Activated T-cell treated with anti-CD3 and anti-CD28 coated beads for 4 hours (primary cell): ENCODE measurements around the gene ANKRD34B.

Source experiments
- DNase-seq: peaks from one replicate; pipeline ENCODE4 v3.0.0-alpha.2; 2020

Gene ANKRD34B

GRCh38 chr5:80569086-80569960 lies 757 bp downstream of the ANKRD34B start:
- no peak for DNase-seq

GRCh38 chr5:80568251-80568650 lies 1.8 kb downstream of the ANKRD34B start:
- no peak for DNase-seq

DNA sequence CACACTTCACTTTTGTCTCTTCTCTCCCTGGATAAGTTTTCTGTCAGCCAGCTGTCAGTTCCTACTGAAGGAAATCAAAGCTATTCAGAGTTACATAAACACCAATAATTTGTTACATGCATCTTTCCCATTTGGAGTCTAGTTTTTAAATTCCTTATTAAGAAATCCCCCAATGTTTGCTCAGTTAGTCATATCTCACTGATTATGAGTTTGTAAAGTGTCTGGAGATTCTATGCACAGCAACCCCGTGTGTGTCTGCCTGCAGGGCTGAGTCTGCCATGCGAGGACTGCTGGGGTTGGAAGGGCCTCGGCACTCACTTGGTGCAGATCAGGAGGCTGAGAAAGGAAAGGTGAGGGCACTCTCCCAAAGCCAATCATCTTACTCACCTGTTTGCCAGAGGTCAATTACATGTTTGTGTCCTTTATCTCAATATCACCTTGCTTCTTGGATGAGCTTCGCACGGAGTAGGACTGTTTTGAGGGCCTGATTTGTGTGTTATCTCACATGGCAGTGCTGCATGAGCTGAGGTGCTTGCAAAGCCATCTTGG lies 3.3 kb downstream of the ANKRD34B start:
- DNase-seq: no peak

GRCh38 chr5:80565330-80565729 lies 4.8 kb downstream of the ANKRD34B start:
- DNase-seq: no peak

DNA sequence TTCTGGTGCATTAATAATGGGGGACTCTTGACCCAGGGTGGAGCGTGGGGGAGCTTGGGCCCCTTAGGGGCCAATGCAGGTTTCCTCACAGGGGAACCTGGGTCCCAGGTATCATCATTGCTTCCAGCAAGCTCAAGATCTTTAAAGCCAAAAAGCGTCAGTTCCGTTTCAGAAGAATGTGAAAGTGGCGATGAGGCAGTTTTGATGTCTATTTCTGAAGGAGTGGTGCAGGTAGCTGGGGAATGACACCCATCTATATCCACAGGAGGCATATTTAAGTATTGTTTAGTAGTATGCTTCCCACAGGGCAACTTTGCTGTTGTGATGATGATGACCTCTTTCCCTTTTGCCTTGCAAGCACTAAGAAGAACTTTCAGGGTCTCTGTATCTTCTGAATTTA lies 10.8 kb downstream of the ANKRD34B start:
- no peak for DNase-seq

- DNase-seq: no peak
Measured at GRCh38 chr5:80555099-80555498, 15.0 kb downstream of the ANKRD34B start.

DNA sequence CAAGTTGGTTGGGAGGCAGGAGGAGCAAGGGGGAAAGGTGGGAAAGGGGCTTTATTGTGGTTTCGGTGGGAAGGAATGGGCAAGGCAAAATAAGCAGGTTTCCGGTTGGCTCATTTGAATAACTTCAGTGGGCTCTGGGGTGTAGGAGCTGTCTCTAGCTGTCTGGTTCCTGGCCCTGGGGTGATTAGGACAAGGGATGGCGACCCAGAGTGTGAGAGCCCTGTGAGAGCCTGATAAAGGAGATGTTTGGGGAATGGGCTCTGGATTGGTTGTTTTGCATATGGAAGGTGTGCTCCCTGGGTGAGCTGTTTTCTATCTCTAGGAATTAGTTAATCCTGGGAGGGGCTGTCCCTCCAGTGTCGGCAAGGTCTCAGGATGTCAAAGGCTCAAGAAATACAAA lies 15.4 kb downstream of the ANKRD34B start:
- no peak for DNase-seq

- no peak for DNase-seq
Measured at GRCh38 chr5:80541392-80541791, 28.7 kb downstream of the ANKRD34B start.

DNA sequence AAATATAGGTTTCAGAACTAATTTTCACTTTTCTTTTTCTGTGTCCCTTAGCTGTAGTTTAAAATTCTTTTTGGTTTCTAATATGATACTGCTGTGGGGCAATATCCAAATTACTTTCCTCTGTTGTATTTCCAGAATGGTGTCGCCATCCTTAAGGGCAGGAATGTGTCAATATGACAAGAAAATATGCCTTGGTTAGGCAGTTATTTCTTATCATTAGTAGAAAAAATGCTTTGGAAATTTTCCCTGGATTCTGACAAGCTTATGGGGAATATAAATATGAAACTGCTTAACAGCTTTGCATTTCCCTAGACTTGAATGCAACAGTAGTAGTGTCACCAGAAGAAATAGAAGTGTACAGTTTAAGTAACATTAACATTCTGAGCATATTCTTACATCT lies 29.4 kb downstream of the ANKRD34B start:
- DNase-seq: no peak

GRCh38 chr5:80516826-80517225 lies 53.3 kb downstream of the ANKRD34B start:
- DNase-seq: no peak

DNA sequence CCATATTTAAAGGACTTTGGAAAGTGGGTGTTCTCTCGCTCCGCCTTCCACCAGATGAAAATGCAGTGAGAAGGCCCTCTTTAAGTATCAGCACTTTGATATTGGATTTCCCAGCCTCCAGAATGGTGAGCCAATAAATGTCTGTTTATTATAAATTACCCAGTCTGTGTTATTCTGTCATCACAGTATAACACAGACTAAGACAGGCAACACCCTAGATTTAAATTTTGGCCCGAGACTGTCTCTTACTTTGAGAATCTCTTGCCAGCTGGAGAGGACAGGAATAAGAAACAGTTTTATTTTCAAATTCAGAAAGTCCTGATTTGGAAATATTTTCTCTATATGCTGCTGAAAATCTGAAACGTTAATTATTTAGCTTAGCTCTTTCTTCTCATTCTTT lies 60.7 kb downstream of the ANKRD34B start:
- DNase-seq: no peak

DNA sequence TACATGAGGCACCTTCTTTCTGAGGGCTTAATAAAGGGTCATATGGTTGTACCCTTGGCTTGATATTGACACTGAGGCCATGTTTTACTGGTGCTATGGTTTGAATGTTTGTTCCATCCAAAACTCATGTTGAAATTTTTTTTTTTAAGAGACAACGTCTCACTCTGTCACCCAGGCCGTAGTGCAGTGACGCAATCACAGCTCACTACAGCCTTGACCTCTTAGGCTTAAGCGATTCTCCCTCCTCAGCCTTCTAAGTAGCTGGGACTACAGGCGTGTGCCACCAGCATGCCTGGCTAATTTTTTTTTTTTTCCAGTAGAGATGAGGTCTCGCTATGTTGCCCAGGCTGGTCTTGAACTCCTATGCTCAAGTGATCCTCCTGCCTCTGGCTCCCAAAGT lies 61.2 kb downstream of the ANKRD34B start:
- DNase-seq: no peak

DNA sequence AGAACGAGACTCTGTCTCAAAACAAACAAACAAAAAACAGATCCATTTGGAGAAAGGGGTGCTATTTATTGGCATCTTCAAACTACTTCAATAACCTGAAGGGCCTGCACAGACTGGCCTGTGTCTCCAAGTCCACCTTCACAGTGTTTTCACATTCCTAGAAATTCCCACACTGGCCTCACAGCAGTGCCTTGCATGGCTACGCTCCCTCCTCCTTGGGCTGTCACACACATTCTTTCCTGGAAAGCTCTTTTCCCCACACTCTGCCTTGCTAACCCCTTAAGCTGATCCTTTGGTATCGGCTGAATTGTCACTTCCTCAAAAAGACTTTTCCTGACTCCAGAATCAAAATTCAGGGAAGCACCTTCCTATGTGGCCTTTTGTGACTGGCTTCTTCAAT lies 62.4 kb downstream of the ANKRD34B start:
- no peak for DNase-seq
